DND-41 (cell line): ENCODE results near the gene GALNT7.

Source experiments
- EZH2 ChIP-seq: IDR thresholded peaks from 3 replicates; pipeline ENCODE4 v1.6.1; 2012; ENCODE audit warnings: borderline replicate concordance, low read depth, mild to moderate bottlenecking, moderate library complexity, low read length, inconsistent platforms; ENCODE audit not compliant: severe bottlenecking
- TF ChIP-seq, protein P1 (sequence below): IDR thresholded peaks from 2 replicates; pipeline ENCODE4 v1.5.1; 2012; ENCODE audit warnings: borderline replicate concordance, low read length, moderate library complexity, mild to moderate bottlenecking; ENCODE audit not compliant: poor library complexity, severe bottlenecking; ENCODE audit errors: extremely low read depth

DNA sequence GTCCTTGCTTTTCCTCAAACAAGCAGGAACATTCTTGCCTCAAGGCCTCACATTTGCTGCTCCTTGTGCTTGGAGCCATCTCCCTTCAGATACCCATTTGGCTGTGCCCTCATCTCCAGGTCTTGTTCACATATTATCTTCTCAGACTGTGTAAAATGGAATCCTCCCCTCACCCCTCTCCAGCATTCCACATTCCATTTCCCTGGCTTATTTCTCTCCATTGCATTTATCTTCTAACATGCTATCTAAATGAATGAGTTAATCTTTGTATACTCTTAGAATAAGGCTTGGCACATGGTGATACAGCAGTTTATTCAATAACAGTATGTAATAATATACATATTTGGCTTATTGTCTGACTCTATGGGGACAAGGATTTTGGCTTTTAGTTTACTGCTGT is 8.8 kb upstream of the GALNT7 start:
- TF ChIP-seq, protein P1, sequence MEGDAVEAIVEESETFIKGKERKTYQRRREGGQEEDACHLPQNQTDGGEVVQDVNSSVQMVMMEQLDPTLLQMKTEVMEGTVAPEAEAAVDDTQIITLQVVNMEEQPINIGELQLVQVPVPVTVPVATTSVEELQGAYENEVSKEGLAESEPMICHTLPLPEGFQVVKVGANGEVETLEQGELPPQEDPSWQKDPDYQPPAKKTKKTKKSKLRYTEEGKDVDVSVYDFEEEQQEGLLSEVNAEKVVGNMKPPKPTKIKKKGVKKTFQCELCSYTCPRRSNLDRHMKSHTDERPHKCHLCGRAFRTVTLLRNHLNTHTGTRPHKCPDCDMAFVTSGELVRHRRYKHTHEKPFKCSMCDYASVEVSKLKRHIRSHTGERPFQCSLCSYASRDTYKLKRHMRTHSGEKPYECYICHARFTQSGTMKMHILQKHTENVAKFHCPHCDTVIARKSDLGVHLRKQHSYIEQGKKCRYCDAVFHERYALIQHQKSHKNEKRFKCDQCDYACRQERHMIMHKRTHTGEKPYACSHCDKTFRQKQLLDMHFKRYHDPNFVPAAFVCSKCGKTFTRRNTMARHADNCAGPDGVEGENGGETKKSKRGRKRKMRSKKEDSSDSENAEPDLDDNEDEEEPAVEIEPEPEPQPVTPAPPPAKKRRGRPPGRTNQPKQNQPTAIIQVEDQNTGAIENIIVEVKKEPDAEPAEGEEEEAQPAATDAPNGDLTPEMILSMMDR: no peak
- TF ChIP-seq EZH2: no peak
